GM12891 (cell line): ENCODE results near the gene NEDD4. TPM values are rescaled to one million over a fixed set of nuclear protein-coding genes. Genes with fewer than 3 reads are reported as not detected.

Source experiments
- DNase-seq: peaks from one replicate; pipeline ENCODE4 v3.0.0; 2011; ENCODE audit warnings: low spot score; ENCODE audit not compliant: insufficient read length
- FAIRE-seq: peaks from 2 replicates; lab custom pipeline; 2011; peaks lifted over from hg19 to GRCh38; lab: Jason Lieb, UNC
- PAX5 ChIP-seq: IDR thresholded peaks from 2 replicates; pipeline ENCODE4 v1.6.1; 2011; ENCODE audit warnings: low read length, moderate library complexity, mild to moderate bottlenecking; ENCODE audit not compliant: insufficient read depth, severe bottlenecking
- POLR2A ChIP-seq: IDR thresholded peaks from 2 replicates; pipeline ENCODE4 v1.6.1; 2011; ENCODE audit warnings: low read depth, low read length, control low read depth
- POLR2AphosphoS5 ChIP-seq: IDR thresholded peaks from 2 replicates; pipeline ENCODE4 v1.6.1; 2011; ENCODE audit warnings: low read depth, low read length, control low read depth
- POU2F2 ChIP-seq: IDR thresholded peaks from 2 replicates; pipeline ENCODE4 v1.6.1; 2011; ENCODE audit warnings: low read depth, mild to moderate bottlenecking, control low read depth, low read length, moderate library complexity
- SPI1 ChIP-seq: IDR thresholded peaks from 2 replicates; pipeline ENCODE4 v1.6.1; 2011; ENCODE audit warnings: low read depth, low read length, control low read depth
- TAF1 ChIP-seq: IDR thresholded peaks from 2 replicates; pipeline ENCODE4 v1.6.1; 2011; ENCODE audit warnings: low read depth, low read length, control low read depth
- polyA plus RNA-seq: library from polyadenylated mRNA; unstranded; fragments of >200 nt; gene quantifications from one replicate; pipeline ENCODE4 v1.2.1, GENCODE V29; 2012; ENCODE audit warnings: low read depth, missing spikeins, inconsistent platforms; ENCODE audit not compliant: missing spikeins

The NEDD4 gene
- 1.2 TPM for polyA plus RNA-seq

DNA sequence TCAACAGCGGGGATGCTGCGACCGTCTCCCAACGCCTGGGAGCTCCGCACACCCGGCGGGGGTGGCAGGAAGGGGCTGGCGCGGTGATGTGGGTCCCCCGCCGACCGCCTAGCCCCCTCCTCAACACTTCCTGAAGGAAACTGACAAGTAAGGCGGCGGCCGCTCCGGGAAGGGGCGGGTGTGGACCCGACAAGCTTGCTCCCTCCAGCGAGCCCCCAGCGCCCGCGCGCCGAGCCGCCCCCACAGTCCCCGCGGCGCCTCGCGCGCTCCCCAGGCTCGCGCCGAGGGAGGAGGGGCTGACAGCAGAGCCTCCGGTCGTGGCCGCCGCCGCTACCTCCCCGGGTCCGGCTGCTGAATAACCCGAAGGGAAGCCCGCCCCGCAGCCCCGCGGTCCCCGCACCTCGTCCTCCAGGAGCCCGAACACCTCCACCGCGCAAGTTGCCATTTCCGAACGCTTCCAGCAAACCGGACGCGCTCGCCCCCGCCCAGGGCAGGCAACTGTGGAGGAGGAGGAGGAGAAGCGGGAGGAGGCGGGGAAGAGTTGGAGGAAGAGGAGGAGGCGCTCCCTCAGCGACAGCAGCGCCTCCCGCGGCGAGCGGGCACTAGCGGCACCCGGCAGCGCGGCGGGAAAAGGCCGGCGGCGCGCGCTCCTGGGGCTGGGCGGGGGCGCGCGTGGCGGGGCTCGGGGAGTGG, at the start of gene NEDD4:
Gene NEDD4, minus strand, starts transcription at position 502 of the 693 bp plus-strand sequence. Its CDS starts 57 bp downstream, at position 445.
- no peak for TF ChIP-seq TAF1
- no peak for TF ChIP-seq POU2F2
- TF ChIP-seq POLR2A, result no peak
- TF ChIP-seq POLR2AphosphoS5, result no peak
- TF ChIP-seq SPI1, result no peak
- TF ChIP-seq PAX5, result no peak
- FAIRE-seq (peak; percentile 88), DNase-seq (peak; percentile 83)

DNA sequence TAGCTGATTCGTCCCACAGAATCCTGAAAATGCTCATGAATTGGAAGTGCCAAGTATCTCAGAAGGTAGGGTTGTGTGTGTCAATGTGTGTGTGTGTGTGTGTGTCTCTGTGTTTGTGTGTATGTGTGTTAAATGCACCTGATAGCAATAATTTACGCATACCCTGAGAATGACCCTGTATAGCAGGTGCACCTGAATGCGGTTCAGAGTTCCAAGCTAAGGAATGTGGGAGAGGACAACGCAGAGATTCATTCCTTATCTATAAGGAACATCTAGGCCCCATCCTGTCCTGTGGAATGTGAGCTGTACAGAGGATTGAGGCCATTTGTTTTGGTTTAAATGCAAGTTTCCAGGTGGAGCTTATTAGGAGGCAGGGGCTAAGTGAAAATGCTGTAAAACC, 49.1 kb upstream of the NEDD4 start:
- TF ChIP-seq POLR2A, result no peak
- TF ChIP-seq SPI1, result no peak
- no peak for TF ChIP-seq POLR2AphosphoS5
- TF ChIP-seq TAF1, result no peak
- no peak for TF ChIP-seq PAX5
- no peak for TF ChIP-seq POU2F2
- peak; percentile 41 for FAIRE-seq
- no peak for DNase-seq

DNA sequence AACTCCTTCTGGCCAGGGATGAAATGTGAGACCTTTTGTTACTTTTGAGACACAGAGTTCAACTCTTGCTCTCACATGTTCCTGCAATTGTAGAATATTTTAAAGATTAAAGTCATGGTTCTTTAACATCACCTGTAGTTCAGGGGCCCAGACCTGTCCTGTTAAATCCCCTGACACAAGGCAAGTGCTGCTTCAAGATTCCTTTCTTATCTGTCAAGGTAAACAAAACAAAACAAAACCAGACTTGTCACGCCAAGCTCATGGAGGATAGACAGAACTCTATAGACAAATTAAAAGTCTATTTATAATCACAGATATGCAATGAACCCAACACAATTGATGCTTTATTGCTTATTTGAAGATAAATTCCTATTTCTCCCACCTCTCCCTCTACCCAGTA, 48.6 kb upstream of the NEDD4 start:
- no peak for DNase-seq
- no peak for FAIRE-seq
- TF ChIP-seq POLR2AphosphoS5, result no peak
- no peak for TF ChIP-seq POLR2A
- no peak for TF ChIP-seq PAX5
- TF ChIP-seq SPI1, result no peak
- no peak for TF ChIP-seq TAF1
- no peak for TF ChIP-seq POU2F2

- TF ChIP-seq TAF1, result no peak
- TF ChIP-seq SPI1, result no peak
- TF ChIP-seq POLR2AphosphoS5, result no peak
- TF ChIP-seq POU2F2, result no peak
- TF ChIP-seq PAX5, result no peak
- TF ChIP-seq POLR2A, result no peak
- DNase-seq (no peak), FAIRE-seq (no peak)
Measured at GRCh38 chr15:56040081-56041035, 46.9 kb upstream of the NEDD4 start.

GRCh38 chr15:56038707-56039106, 45.3 kb upstream of the NEDD4 start:
- no peak for FAIRE-seq
- DNase-seq, result no peak
- TF ChIP-seq SPI1, result no peak
- TF ChIP-seq POLR2AphosphoS5, result no peak
- no peak for TF ChIP-seq POLR2A
- no peak for TF ChIP-seq PAX5

DNA sequence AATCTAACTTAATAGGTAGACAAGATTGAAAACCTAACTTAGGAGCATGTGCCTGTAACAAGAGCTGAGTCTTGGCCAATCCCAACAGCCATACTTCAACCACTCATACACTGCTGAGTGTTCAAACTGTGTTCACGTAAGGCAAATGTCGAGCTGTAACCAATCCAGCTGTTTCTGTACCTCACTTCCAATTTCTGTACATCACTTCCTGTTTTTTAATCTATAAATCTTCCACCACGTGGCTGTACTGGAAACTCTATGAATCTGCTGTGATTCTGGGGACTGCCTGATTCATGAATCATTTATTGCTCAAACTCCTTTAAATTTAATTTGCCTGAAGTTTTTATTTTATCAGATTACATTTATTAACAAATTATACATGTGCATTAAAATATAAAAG, 44.6 kb upstream of the NEDD4 start:
- FAIRE-seq (no peak), DNase-seq (no peak)
- TF ChIP-seq POLR2AphosphoS5 (no peak), POU2F2 (no peak), SPI1 (peak; percentile 52; the same call in 1 of the 2 replicates), TAF1 (no peak), PAX5 (no peak), POLR2A (no peak)

DNA sequence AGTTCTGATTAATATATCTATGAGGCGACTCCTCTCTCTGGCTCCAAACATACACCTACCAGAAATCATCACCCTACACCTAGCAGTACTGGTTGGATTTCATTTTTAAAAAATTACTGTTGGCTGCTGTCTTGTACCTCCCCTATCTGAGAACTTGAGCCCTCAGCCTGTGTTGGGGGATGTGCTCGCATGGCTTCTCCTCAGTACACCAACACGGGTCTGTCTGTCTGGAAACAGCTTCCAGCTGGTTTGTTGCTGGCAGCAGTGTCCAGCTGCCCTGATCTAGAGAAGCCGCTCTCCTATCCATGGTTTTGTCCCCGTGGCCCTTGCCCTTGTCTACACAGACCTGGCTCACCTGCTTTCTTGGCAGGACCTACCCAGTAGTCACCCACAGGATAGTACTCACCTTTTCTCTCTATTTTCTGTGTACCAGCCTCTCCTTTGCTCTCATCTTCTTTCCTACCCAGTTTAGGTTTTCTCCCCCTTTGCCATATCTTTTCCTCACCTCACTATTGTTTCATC, 43.2 kb upstream of the NEDD4 start:
- DNase-seq, result no peak
- FAIRE-seq, result no peak
- TF ChIP-seq SPI1, result no peak
- TF ChIP-seq POU2F2, result no peak
- TF ChIP-seq TAF1, result no peak
- no peak for TF ChIP-seq POLR2AphosphoS5
- no peak for TF ChIP-seq POLR2A
- TF ChIP-seq PAX5, result no peak

DNA sequence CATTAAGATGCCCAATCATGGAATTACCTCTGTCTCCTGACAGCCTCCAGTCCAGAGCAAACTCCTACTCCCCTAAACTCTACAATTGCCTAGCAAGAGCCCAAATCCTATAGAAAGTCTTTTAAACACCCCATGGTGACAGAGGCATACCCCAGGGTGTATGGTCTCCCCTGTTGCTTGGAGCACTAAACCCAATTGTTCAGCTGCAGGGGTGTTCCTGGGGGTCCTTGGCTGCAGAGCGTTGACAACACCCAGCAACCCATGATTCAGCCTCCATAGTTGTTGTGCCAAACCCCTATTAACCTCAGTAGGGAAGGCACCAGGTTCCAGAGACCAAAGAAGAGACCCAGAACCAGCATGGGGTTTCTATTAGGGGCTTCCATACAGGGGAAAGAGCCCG, 41.8 kb upstream of the NEDD4 start:
- TF ChIP-seq POU2F2 (no peak), POLR2AphosphoS5 (no peak), SPI1 (no peak), TAF1 (no peak), PAX5 (no peak), POLR2A (no peak)
- FAIRE-seq (no peak), DNase-seq (no peak)

GRCh38 chr15:56034514-56034913, 41.1 kb upstream of the NEDD4 start:
- FAIRE-seq, result no peak
- TF ChIP-seq POU2F2 (no peak), PAX5 (no peak), SPI1 (no peak), POLR2A (no peak), POLR2AphosphoS5 (no peak), TAF1 (no peak)

More at GRCh38 chr15:56034514-56034913, 41.1 kb upstream of the NEDD4 start:
- no peak for DNase-seq
